HG03108 (cell line): ENCODE results near the gene MRPS11.
"Not testable (repeated sequence)": the region's sequence is repeated elsewhere in the genome, so short reads cannot be mapped to it uniquely, and the experiment has no call there.

Source experiments
- ATAC-seq: cut with Tn5 transposase; IDR thresholded peaks from one replicate; pipeline ENCODE4 v1.9.1; 2021; ENCODE audit warnings: moderate library complexity; ENCODE audit not compliant: unreplicated experiment

MRPS11 gene

DNA sequence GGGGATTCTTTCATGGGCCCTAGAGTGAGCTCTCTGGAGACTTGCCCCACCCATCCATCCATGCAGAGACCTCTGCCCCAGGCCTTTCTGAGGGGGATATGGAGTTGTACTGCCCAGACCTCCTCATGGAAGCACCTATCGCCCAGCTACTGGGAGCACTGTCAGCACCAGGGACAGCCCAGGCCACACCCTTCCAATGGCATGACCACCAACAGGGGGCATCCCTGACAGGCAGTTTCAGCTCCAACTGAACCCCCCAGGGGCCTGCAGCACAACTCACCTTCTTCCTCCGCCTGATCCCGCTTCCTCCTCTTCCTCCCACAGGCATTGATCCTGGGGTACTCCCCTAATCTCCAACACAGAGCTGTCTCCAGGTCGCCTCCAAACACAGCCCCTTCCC is 21.8 kb downstream of the MRPS11 start:
- ATAC-seq = no peak

DNA sequence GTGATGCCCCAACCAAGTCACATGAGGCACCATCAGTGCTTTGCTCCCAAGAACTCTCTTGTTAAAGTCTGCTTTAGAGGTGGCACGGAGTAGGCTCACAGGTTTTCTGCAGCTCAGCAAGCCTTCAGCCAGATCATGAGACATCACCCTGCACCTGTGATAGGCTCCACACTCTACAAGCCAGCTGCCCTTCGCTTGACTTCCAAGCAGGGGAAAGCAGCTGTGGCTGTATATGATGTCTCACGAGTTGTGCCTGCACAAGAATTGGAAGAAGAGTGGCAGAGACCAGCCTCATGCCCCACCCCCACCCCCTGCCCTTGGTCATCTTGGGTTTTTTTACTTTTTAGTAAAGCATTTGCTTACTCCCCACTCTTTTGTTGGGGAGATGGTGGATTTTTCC is 22.5 kb downstream of the MRPS11 start:
- ATAC-seq = no peak

GRCh38 chr15:88491158-88491557 is 23.6 kb downstream of the MRPS11 start:
- no peak for ATAC-seq

DNA sequence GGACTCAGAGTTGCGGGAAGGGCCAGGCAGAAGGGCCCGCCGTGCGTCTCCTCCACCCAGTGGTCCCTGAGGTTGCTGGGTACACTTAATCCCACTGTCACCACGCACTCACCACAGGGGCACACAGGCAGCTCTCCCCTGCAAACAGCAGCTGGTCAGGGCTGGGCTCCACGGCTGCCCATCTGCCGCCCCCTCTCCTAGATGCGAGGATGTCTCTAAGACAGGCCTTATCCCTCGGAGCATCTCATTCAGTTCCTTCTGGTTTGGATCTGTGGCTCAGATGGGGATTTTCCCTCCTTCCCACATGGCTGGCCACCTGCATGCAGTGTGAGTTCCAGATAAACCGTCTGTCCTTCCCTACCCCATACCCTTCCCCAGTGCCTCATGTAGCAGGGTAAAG is 26.3 kb downstream of the MRPS11 start:
- ATAC-seq = no peak

GRCh38 chr15:88497109-88497765 is 29.7 kb downstream of the MRPS11 start:
- no peak for ATAC-seq

DNA sequence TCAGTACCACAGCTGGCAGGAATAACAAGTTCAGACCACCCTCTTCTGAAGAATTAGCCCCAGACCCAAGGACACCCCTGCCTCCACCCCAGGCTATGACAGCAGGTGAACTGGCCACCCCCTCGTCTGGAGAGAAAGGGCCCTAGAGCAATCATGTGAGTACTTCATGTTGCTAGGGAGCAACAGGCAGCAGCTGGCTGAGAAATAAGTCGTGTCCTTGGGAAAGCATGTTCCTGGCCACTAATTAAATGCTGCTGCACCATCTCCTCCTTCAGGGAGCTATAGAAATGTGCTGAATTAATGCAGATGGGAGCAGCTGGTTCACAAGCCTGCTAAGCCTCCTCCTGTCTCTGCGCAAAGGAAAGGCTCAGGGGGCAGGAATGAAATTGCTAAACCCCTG is 31.5 kb downstream of the MRPS11 start:
- ATAC-seq = no peak

- no peak for ATAC-seq
Measured at GRCh38 chr15:88504445-88504844, 36.9 kb downstream of the MRPS11 start.

- ATAC-seq = no peak
Measured at GRCh38 chr15:88505721-88506120, 38.2 kb downstream of the MRPS11 start.

DNA sequence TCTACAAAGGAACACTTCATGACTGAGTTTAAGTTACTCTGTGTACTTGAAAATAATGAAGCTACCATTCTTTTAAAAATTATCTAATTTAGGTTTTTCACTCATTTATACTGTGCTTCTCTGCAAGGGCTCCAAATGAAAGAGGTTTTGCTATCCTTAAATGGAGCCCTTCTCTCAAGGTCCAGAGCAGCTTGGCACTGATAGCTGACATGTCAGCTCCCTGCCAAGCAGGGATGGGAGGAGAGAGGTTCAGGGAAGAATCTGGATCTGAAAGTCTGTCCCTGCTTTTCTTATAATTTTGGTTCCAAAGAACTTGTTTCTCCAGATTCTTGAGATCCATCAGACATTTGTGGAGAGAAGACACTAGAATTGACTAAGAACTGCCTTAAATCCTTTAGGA is 39.1 kb downstream of the MRPS11 start:
- ATAC-seq = no peak

DNA sequence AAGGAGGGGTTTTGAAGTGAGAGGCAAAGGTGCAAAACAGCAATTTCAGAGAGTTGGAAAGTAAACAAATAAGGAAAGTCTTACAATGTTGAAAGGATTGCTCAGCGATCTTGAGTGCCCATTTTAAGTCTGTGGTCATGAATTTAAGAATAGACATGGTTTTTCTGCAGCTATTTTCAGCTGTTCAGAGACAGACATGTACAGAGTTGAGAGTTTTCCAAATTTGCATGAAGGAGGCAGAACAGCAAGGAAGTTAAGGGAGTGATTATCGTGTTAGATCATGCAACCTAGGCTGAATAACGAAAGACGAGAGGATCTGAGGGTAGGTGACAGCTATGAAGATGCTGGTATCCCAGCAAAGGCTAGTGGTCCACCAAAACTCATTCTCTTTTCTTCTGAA is 41.8 kb downstream of the MRPS11 start:
- no peak for ATAC-seq

- ATAC-seq = no peak
Measured at GRCh38 chr15:88509964-88510363, 42.5 kb downstream of the MRPS11 start.

GRCh38 chr15:88511161-88511560 is 43.7 kb downstream of the MRPS11 start:
- ATAC-seq = no peak

GRCh38 chr15:88512078-88512477 is 44.6 kb downstream of the MRPS11 start:
- ATAC-seq = no peak

DNA sequence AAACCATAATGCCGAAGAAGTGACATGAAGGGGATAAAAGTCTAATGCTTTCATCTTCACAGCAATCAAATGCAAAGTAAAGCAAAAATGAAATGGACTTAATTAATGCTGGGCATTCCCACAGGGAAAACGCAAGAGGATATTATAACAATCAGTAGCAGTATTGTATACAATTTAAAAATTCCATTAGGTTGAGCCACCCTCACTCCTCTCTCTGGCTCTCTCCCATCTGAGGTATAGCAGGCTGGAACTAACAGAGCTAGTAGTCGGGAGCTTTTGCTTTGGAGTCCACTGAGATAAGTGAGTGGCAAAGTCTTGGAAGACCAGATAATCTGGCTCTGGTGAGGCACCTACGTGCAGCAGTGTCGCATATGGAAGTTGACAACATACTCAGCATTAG is 45.1 kb downstream of the MRPS11 start:
- no peak for ATAC-seq

GRCh38 chr15:88513195-88513594 is 45.7 kb downstream of the MRPS11 start:
- no peak for ATAC-seq

- no peak for ATAC-seq
Measured at GRCh38 chr15:88518903-88519302, 51.4 kb downstream of the MRPS11 start.

GRCh38 chr15:88524094-88524493 is 56.6 kb downstream of the MRPS11 start:
- ATAC-seq = not testable (repeated sequence)

GRCh38 chr15:88525418-88525817 is 57.9 kb downstream of the MRPS11 start:
- ATAC-seq = no peak

DNA sequence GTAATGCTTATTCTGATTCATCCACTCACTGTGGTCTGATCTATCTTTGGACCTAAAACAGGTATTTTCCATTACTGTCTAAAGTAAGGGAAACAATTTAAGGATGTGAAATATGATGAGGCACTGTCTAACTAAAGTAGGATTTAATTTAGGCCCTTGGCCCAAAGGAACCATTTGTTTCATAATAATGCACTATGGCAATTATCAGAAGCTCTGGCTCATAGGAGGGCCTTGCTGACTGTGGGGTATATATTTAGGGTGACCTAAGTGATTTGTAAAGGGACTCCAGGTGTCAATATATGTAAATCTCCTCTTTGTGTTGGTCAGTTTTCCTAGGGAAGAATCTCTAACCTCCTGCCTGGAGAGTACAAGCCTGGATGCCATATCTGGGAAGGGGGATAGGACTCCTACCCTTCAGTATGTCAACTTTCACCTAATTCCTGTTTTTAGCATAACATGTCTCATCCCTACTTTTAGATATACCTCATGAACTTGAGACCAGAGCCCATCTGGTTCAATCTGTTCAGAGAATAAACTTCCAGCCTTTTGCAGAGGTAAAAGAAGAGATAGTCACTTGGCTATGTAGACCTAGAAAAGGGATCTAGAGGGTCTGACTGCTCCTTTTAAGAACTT is 58.9 kb downstream of the MRPS11 start:
- no peak for ATAC-seq

DNA sequence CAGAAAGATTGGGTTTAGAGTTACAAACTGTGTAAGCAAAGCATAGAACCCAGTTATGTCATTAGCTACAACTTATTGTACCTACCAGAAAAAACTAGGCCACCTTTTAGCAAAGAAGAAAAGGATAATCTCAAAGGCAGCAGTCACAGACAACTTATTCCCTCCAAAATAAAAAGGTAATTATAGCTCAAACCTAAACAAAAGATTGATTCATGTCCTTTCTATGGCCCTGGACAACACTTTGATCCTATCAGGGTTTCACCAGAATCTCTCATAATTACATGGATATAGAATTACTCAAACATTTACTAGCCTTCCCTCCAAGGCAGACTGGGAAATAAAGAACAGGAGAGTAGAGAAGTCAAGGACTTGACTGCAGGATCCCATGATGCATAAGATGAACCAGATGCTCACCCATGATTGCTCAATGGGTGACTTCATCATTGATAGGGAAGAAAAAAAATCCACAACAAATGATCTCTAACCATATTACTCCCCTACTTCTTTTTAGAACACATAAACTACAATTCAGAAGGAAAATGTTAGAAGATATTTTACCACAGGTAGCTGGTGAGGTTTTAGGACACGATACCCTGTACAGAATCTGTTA is 61.6 kb downstream of the MRPS11 start:
- ATAC-seq = no peak
